BJ (cell line): ENCODE data around the gene MAPKAP1. TPM values are rescaled to one million over a fixed set of nuclear protein-coding genes. Genes with fewer than 3 reads are reported as not detected.
A peak's percentile ranks its signal among the peaks of the same experiment; 100 is the strongest.

Experiments
- CTCF ChIA-PET: fragments of 350-600 bp; formaldehyde crosslinking; extraction: SDS; loops from one replicate; lab custom pipeline; 2021; ENCODE audit warnings: antibody characterized with exemption, inconsistent platforms; lab: Yijun Ruan, JAX
- POLR2A ChIA-PET: fragments of 300-600 bp; sonication (Branson Sonifier 250); formaldehyde crosslinking; extraction: SDS; loops from one replicate; lab custom pipeline; 2021; ENCODE audit warnings: antibody characterized with exemption; lab: Charles Lee
- DNase-seq: peaks from one replicate; pipeline ENCODE4 v3.0.0-alpha.2; 2011; ENCODE audit warnings: low read depth
- H3K27me3 ChIP-seq: 2 replicates; pipeline ENCODE4 v1.6.0; 2011; ENCODE audit warnings: low read length; ENCODE audit not compliant: control insufficient read depth, insufficient read depth
- H3K36me3 ChIP-seq: 2 replicates; pipeline ENCODE4 v1.5.1; 2011; ENCODE audit warnings: low read length; ENCODE audit not compliant: control insufficient read depth, insufficient read depth
- H3K4me3 ChIP-seq: 2 replicates; pipeline ENCODE4 v1.5.1; 2011; ENCODE audit warnings: low read depth, mild to moderate bottlenecking, control low read depth, low read length
- polyA plus RNA-seq: library from polyadenylated mRNA; depleted of rRNA; stranded (reverse); fragments of >200 nt; gene quantifications from 2 replicates; pipeline ENCODE4 v1.2.3, GENCODE V29; 2011
- TF ChIP-seq, protein P1 (sequence below): IDR thresholded peaks from 2 replicates; pipeline ENCODE4 v1.5.1; 2011; ENCODE audit warnings: low read depth, mild to moderate bottlenecking, control low read depth, inconsistent platforms, low read length, moderate library complexity; ENCODE audit not compliant: insufficient read depth

The MAPKAP1 gene
- polyA plus RNA-seq, 1 experiment: 113 TPM

DNA sequence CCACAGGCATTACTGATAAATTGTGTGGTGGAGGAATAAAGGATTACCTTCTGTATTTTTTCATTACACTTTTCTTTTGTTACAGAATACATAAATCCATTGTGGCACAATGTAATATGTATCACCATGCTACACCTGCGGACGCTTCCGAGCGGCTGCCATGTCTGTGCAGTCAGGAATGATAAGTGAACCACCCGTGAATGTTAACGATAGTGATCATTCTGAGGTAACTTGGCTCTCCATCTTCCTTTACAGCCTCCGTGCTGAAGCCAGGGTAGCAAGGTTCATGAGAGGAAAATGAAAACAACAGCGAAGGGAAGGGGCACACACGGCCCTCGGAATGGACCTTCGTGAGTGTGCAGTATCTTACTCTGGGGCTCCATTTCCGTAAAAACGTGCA lies 161.2 kb downstream of the MAPKAP1 start:
- POLR2A ChIA-PET: no interaction called here

DNA sequence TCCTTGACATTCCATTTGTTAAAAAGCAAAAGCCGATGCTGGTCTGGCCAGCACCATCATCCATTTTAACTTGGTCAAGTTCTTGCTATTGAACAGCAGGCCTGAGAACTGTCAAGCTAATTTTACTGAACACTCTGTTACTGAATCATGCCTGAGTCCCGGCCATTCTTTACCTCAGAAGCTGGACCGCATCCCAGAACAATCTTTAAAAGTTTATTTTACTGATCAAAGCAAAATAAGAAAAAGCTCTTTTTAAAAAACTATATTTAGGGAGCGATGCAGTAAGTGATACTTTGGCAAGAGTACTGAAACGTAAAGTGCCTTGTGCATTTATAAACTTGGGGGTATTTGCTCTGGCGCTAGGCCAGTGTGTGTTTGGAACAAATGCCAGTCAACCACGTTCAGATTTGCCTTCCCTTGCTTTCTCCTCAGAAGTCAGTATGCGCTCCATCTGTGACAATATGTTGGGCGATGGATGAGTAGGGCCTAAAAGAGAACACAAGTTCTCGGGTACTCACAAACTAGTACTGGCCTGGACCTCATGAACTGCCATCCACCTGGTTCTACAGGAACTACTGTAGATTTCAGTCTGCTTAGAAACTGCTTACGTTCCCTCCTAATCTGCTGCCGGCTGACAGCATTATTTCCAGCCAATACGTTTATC lies 161.9 kb downstream of the MAPKAP1 start:
- peak; percentile 44 for DNase-seq
- CTCF ChIA-PET: interaction anchor here (0.6 to 4.1 kb wide), 2 partner anchors 13 to 70 kb away, joined by 3 to 18 read pairs; no protein-coding TSS in a partner anchor

More for the DNA sequence above, 161.2 kb downstream of the MAPKAP1 start:
- H3K36me3 ChIP-seq: no peaks in the 10 kb centered on the region; the same call in 1 of the 2 replicates
- H3K27me3 ChIP-seq: no peaks in the 10 kb centered on the region
- TF ChIP-seq, protein P1, sequence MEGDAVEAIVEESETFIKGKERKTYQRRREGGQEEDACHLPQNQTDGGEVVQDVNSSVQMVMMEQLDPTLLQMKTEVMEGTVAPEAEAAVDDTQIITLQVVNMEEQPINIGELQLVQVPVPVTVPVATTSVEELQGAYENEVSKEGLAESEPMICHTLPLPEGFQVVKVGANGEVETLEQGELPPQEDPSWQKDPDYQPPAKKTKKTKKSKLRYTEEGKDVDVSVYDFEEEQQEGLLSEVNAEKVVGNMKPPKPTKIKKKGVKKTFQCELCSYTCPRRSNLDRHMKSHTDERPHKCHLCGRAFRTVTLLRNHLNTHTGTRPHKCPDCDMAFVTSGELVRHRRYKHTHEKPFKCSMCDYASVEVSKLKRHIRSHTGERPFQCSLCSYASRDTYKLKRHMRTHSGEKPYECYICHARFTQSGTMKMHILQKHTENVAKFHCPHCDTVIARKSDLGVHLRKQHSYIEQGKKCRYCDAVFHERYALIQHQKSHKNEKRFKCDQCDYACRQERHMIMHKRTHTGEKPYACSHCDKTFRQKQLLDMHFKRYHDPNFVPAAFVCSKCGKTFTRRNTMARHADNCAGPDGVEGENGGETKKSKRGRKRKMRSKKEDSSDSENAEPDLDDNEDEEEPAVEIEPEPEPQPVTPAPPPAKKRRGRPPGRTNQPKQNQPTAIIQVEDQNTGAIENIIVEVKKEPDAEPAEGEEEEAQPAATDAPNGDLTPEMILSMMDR: no peak
- H3K4me3 ChIP-seq: no peak overlapping the region
- CTCF ChIA-PET: no interaction called here
- DNase-seq: no peak

GRCh38 chr9:125544484-125544883 lies 162.5 kb downstream of the MAPKAP1 start:
- no peak for DNase-seq
- H3K36me3 ChIP-seq: no peaks in the 10 kb centered on the region; the same call in 1 of the 2 replicates
- TF ChIP-seq, protein P1: no peak
- CTCF ChIA-PET: interaction anchor here (0.6 to 4.1 kb wide), 2 partner anchors 14 to 69 kb away, joined by 3 to 18 read pairs; no protein-coding TSS in a partner anchor
- POLR2A ChIA-PET: no interaction called here
- no peaks in the 10 kb centered on the region for H3K27me3 ChIP-seq
- H3K4me3 ChIP-seq: no peak overlapping the region

More for the DNA sequence above, 161.9 kb downstream of the MAPKAP1 start:
- POLR2A ChIA-PET: no interaction called here
- Histone ChIP-seq H3K27me3 (no peaks in the 10 kb centered on the region), H3K4me3 (no peak overlapping the region), H3K36me3 (no peaks in the 10 kb centered on the region; the same call in 1 of the 2 replicates)
- TF ChIP-seq, protein P1: no peak

- ChIA-PET CTCF (interaction anchor here (1.0 to 4.1 kb wide), 4 partner anchors 11 to 134 kb away, joined by 3 to 18 read pairs (median 4); no protein-coding TSS in a partner anchor), POLR2A (no interaction called here)
- no peak for DNase-seq
- no peaks in the 10 kb centered on the region for H3K27me3 ChIP-seq
- H3K4me3 ChIP-seq: no peak overlapping the region
- TF ChIP-seq, protein P1: no peak
- no peaks in the 10 kb centered on the region for H3K36me3 ChIP-seq
Measured at GRCh38 chr9:125541840-125542243, 165.2 kb downstream of the MAPKAP1 start.

DNA sequence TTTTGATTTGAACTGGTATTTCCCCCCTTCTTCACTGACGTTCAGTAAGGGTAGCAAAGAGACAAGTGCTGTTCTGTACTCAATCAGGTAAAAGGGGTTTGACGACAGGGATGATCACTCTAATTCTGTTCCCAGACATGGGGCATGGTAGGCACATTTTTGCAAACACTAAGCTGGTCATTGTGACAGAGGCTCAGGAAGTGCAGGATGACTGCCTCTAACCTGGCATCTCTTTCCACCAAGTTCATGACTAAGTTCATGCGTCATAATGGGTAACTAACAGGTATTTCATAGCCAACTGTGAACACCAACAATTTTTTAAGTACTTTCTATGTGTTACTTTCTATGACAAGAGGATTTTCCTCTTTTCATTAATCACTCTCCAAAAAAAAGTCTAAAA lies 166.5 kb downstream of the MAPKAP1 start:
- TF ChIP-seq, protein P1: no peak
- POLR2A ChIA-PET: no interaction called here
- no peaks in the 10 kb centered on the region for H3K27me3 ChIP-seq
- H3K4me3 ChIP-seq: no peak overlapping the region
- CTCF ChIA-PET: no interaction called here
- no peak for DNase-seq
- no peaks in the 10 kb centered on the region for H3K36me3 ChIP-seq
